Measurements from ENCODE around the gene HOMER2.

DNA sequence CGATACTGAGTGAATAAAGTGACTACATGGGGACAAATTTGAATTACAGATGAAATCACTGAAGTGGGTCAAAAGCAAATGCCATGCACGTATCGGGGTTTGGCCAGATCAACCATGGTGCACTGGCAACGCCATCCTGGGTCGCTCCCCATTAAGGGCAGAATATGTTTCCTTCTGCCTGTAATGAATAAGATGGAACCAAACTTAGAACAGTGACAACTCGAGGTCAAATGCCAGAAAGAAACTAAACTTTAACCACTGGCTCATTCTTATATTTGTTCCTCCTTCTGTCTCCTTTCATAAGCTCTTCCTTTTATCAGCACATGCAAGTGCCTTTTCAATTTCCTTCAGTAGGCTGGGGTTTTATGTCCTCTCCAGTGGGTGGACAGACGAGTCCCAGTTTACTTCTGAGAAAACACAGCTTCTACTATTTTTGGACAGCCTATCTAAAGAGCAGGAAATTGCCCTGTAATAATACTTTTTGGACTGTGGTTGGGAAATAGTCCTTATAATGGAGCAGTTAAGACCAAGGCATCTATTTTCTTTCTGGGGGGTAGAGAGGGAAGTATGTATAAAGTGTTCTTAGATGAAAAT, 81.7 kb downstream of the HOMER2 start:
- TF ChIP-seq, protein P1, sequence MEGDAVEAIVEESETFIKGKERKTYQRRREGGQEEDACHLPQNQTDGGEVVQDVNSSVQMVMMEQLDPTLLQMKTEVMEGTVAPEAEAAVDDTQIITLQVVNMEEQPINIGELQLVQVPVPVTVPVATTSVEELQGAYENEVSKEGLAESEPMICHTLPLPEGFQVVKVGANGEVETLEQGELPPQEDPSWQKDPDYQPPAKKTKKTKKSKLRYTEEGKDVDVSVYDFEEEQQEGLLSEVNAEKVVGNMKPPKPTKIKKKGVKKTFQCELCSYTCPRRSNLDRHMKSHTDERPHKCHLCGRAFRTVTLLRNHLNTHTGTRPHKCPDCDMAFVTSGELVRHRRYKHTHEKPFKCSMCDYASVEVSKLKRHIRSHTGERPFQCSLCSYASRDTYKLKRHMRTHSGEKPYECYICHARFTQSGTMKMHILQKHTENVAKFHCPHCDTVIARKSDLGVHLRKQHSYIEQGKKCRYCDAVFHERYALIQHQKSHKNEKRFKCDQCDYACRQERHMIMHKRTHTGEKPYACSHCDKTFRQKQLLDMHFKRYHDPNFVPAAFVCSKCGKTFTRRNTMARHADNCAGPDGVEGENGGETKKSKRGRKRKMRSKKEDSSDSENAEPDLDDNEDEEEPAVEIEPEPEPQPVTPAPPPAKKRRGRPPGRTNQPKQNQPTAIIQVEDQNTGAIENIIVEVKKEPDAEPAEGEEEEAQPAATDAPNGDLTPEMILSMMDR (IDR thresholded peaks at IDR 0.05), result no peak
- no peak for TF ChIP-seq POLR2A (IDR thresholded peaks at IDR 0.05)
- TF ChIP-seq POLR2AphosphoS5 (IDR thresholded peaks at IDR 0.05), result no peak

Measured in prostate gland (tissue), 2 donors.